GM12875 (cell line): ENCODE results near the gene TEX101.

ENCODE experiments used
- H3K4me3 ChIP-seq: one replicate; pipeline ENCODE4 v1.5.1; 2011; ENCODE audit warnings: low read depth, low read length, control low read depth
- TF ChIP-seq, protein P1 (sequence below): IDR thresholded peaks from 2 replicates; pipeline ENCODE4 v1.5.1; 2011; ENCODE audit warnings: low read depth, mild to moderate bottlenecking, control low read depth, inconsistent platforms, low read length, moderate library complexity, borderline replicate concordance; ENCODE audit not compliant: insufficient read depth

TEX101 gene

DNA sequence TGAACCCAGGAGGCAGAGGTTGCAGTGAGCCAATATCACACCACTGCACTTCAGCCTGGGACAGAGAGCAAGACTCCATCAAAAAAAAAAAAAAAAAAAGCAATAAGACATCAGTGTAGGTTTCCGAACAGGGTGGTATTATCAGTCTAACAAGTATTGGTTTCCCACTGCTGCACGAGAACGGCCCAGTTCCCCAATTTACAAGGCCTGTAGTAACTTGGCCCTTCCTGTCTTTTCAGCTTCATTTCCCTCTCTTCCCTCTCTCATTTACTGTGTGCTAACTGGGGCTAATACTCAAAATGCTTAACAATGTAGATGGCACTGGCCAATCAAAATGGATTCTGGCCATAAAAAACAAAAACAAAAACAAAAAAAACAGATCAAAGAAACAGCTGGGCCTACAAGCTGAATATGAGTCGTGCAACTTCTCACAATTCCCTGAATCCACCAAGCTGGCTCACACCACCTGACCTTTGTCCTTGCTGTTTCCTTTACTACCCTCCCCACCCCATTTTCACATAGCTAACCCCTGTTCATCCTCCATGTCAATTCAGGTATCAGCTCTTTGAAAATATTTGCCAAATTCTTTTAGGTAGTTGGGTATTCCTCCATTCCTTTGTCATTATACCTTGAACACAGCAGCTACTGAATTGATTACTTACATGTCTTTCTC lies 2.4 kb downstream of the TEX101 start:
- no peak overlapping the region for H3K4me3 ChIP-seq
- TF ChIP-seq, protein P1, sequence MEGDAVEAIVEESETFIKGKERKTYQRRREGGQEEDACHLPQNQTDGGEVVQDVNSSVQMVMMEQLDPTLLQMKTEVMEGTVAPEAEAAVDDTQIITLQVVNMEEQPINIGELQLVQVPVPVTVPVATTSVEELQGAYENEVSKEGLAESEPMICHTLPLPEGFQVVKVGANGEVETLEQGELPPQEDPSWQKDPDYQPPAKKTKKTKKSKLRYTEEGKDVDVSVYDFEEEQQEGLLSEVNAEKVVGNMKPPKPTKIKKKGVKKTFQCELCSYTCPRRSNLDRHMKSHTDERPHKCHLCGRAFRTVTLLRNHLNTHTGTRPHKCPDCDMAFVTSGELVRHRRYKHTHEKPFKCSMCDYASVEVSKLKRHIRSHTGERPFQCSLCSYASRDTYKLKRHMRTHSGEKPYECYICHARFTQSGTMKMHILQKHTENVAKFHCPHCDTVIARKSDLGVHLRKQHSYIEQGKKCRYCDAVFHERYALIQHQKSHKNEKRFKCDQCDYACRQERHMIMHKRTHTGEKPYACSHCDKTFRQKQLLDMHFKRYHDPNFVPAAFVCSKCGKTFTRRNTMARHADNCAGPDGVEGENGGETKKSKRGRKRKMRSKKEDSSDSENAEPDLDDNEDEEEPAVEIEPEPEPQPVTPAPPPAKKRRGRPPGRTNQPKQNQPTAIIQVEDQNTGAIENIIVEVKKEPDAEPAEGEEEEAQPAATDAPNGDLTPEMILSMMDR, result no peak

DNA sequence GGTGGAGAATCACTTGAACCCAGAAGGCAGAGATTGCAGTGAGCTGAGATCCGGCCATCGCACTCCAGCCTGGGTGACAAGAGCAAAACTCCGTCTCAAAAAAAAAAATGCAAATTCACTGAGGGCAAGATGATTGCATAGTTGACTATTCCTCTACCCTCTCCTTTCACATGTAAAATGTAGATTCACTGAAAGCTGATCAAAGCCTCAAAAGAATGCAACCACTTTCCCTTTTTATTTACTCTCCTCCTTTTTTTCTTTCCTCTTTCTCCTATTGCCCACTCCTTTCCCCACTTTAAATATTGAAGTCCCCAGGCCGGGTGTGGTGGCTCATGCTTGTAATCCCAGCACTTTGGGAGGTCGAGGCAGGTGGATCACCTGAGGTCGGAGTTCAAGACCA lies 6.3 kb downstream of the TEX101 start:
- TF ChIP-seq, protein P1, result no peak
- H3K4me3 ChIP-seq, result no peak overlapping the region

DNA sequence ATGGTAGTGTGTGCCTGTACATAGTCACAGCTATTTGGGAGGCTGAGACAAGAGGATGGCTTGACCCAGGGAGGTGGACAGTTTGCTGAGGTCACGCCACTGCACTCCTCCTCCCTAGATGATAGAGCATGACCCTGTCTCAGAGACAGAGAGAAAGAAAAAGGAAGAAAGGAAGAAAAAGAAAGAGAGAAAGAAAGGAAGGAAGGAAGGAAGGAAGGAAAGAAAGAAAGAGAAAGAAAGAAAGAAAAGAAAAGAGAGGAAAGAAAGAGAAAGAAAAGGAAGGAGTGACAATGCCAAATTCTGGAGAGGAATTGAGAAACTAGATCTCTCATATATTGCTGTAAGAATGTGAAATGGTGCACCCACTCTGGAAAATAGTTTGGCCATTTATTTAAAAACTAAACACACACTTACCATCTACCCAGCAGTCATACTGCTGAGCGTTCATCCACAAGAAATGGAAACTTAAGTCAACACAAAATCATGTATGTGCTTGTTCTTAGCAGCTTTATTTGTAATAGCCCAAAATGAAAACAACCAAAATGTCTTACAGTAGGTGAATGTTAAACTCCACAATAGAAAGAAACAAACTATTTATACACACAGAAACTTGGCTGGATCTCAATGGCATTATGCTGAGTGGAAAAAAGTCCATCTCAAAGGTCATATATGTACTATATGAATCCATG lies 7.5 kb downstream of the TEX101 start:
- TF ChIP-seq, protein P1, result no peak
- no peak overlapping the region for H3K4me3 ChIP-seq

DNA sequence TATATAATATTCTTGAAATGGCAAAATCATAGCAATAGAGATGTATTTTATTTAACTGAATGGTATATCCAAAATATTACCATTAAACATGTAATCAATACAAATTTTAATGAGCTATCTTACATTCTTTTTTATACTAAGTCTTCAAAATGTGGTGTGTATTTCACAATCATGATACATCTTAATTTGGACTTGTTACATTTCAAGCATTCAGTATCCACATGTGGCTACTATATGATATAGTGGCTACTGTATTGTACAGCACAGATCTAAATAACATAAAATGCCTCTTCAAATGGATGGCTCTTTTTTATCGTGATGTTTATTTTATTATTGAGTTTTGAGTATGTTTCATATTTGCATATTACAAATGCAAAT lies 8.0 kb downstream of the TEX101 start:
- H3K4me3 ChIP-seq, result no peak overlapping the region
- TF ChIP-seq, protein P1, result no peak

DNA sequence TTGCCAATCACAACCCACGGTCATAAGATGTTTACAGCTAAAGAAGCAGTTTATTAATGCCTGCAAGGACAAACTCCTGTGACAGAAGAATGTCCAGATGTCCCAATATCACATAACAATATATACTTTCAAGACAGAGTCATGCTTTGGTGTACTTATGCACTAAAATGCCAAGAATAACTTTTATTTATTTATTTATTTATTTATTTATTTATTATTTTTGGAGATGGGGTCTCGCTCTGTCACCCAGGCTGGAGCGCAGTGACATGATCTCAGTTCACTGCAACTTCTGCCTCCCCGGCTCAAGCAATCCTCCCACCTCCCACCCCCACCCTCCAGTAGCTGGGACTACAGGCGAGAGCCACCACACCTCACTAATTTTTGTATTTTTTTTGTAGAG lies 9.1 kb downstream of the TEX101 start:
- TF ChIP-seq, protein P1, result no peak
- no peak overlapping the region for H3K4me3 ChIP-seq

DNA sequence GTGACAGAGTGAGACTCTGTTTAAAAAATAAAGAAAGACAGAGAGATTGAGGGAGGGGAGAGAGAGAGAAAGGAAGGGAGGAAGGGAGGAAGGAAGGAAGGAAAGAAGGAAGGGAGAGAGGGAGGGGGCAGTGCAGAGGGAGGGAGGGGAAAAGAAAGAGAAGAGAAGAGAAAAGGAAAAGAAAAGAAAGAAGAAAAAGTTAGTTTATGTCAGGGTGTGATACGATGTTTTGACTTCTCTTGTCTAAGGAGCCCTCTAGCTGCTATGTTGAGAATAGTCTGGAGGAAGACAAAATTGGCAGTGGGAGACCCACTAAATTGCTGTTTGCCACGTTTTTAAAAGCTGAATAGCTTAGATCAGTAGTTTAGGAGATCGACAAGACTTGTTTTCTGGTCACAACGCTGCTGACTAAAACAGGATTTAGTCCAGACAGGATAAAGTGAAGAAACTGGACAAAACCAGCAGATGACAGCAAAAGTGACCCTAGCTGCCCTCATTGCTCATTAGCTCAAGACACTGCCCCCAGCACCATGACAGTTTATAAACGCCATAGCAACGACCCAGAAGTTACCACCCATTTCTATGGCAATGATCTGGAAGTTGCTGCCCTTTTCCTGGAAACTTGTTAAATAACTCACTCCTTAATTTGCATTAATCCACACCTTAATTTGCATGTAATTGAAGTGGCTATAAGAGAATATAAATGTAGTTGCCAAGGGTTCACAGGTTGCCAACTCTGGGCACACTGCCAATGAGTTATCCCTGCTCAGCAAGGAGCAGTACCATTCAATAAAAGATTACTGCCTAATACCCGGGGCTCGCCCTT lies 11.1 kb downstream of the TEX101 start:
- TF ChIP-seq, protein P1, result no peak; the same call in 1 of the 2 replicates
- no peak overlapping the region for H3K4me3 ChIP-seq
